IMR-90 (cell line): Measurements from ENCODE around the gene OPCML. TPM values are rescaled to one million over a fixed set of nuclear protein-coding genes. Genes with fewer than 3 reads are reported as not detected.

Source experiments
- ATAC-seq: fragments of 200-7000 bp; cut with Tn5 transposase; 2 replicates; pipeline ENCODE4 v1.9.1; 2020; ENCODE audit warnings: low read depth, mild to moderate bottlenecking, moderate library complexity
- BruUV-seq: library from RNA; stranded (reverse); fragments of 400-500 nt; replicated peaks from 2 replicates; lab custom pipeline; 2021; lab: Mats Ljungman, UMichigan
- CTCF ChIA-PET: fragments of 300-600 bp; formaldehyde crosslinking; extraction: SDS; loops from one replicate; lab custom pipeline; 2021; ENCODE audit warnings: antibody characterized with exemption; lab: Yijun Ruan, JAX
- POLR2A ChIA-PET: fragments of 300-600 bp; sonication (Branson Sonifier 250); formaldehyde crosslinking; loops from one replicate; lab custom pipeline; 2022; ENCODE audit warnings: antibody characterized with exemption; ENCODE audit not compliant: unreplicated experiment; lab: Charles Lee
- DNase-seq: peaks from one replicate; pipeline ENCODE4 v3.0.0; 2013
- H2AFZ ChIP-seq: replicated peaks from 2 replicates; pipeline ENCODE3; 2013; ENCODE audit warnings: low read length, mild to moderate bottlenecking; ENCODE audit not compliant: poor library complexity
- H2AK5ac ChIP-seq: 2 replicates; pipeline ENCODE4 v1.6.1; 2013; ENCODE audit warnings: low read depth, low read length, inconsistent platforms
- H2AK9ac ChIP-seq: replicated peaks from 2 replicates; pipeline ENCODE3; 2013; ENCODE audit warnings: mild to moderate bottlenecking, low read depth, low read length, moderate library complexity; ENCODE audit not compliant: poor library complexity
- H2BK120ac ChIP-seq: 2 replicates; pipeline ENCODE4 v1.6.1; 2013; ENCODE audit warnings: low read depth, low read length, inconsistent platforms
- H2BK15ac ChIP-seq: 3 replicates; pipeline ENCODE4 v1.6.1; 2013; ENCODE audit warnings: low read depth, low read length, inconsistent platforms
- H2BK20ac ChIP-seq: 2 replicates; pipeline ENCODE4 v1.6.1; 2013; ENCODE audit warnings: low read depth, mild to moderate bottlenecking, inconsistent platforms, low read length, moderate library complexity
- H2BK5ac ChIP-seq: 2 replicates; pipeline ENCODE4 v1.6.1; 2013; ENCODE audit warnings: mild to moderate bottlenecking, low read depth, low read length, inconsistent platforms; ENCODE audit not compliant: poor library complexity, severe bottlenecking
- H3K14ac ChIP-seq: replicated peaks from 2 replicates; pipeline ENCODE4 v1.6.1; 2013; ENCODE audit warnings: low read depth, low read length, inconsistent platforms
- H3K18ac ChIP-seq: 2 replicates; pipeline ENCODE4 v1.6.1; 2013; ENCODE audit warnings: low read depth, low read length, control low read depth
- H3K23ac ChIP-seq: 2 replicates; pipeline ENCODE4 v1.6.1; 2013; ENCODE audit warnings: low read depth, low read length, inconsistent platforms
- H3K27ac ChIP-seq: 2 replicates; pipeline ENCODE4 v1.5.1; 2013; ENCODE audit warnings: mild to moderate bottlenecking, control low read depth, low read length; ENCODE audit not compliant: insufficient read depth
- H3K27me3 ChIP-seq: 2 replicates; pipeline ENCODE4 v1.6.1; 2013; ENCODE audit warnings: low read length; ENCODE audit not compliant: control insufficient read depth, insufficient read depth
- H3K36me3 ChIP-seq: 2 replicates; pipeline ENCODE4 v1.6.1; 2013; ENCODE audit warnings: low read length, mixed read lengths; ENCODE audit not compliant: control insufficient read depth, insufficient read depth
- H3K4ac ChIP-seq: 2 replicates; pipeline ENCODE4 v1.6.1; 2013; ENCODE audit warnings: low read depth, low read length, inconsistent platforms
- H3K4me1 ChIP-seq: 2 replicates; pipeline ENCODE4 v1.6.1; 2013; ENCODE audit warnings: low read length, mixed read lengths; ENCODE audit not compliant: control insufficient read depth, insufficient read depth
- H3K4me2 ChIP-seq: 2 replicates; pipeline ENCODE4 v1.6.1; 2013; ENCODE audit warnings: low read depth, mild to moderate bottlenecking, control low read depth, low read length, moderate library complexity
- H3K4me3 ChIP-seq: 2 replicates; pipeline ENCODE4 v1.5.1; 2013; ENCODE audit warnings: low read depth, mild to moderate bottlenecking, control low read depth, low read length, moderate library complexity; ENCODE audit not compliant: insufficient read depth
- H3K56ac ChIP-seq: 2 replicates; pipeline ENCODE4 v1.6.1; 2013; ENCODE audit warnings: low read length, inconsistent platforms; ENCODE audit not compliant: insufficient read depth; ENCODE audit errors: extremely low read depth
- H3K79me1 ChIP-seq, 2 experiments: 2 replicates each; pipeline ENCODE4 v1.6.1; 2013; ENCODE audit warnings: low read length in 2 of 2, inconsistent platforms in 1 of 2, low read depth in 1 of 2
- H3K9ac ChIP-seq: 2 replicates; pipeline ENCODE4 v1.6.1; 2013; ENCODE audit warnings: low read depth, low read length, control low read depth
- H3K9me1 ChIP-seq: 2 replicates; pipeline ENCODE4 v1.6.1; 2013; ENCODE audit warnings: low read length, inconsistent platforms; ENCODE audit not compliant: insufficient read depth
- H3K9me3 ChIP-seq: 2 replicates; pipeline ENCODE4 v1.6.1; 2013; ENCODE audit warnings: low read length; ENCODE audit not compliant: control insufficient read depth, insufficient read depth
- H4K20me1 ChIP-seq: 2 replicates; pipeline ENCODE4 v1.6.1; 2013; ENCODE audit warnings: low read length, inconsistent platforms; ENCODE audit not compliant: insufficient read depth
- H4K5ac ChIP-seq: 2 replicates; pipeline ENCODE4 v1.6.1; 2013; ENCODE audit warnings: mild to moderate bottlenecking, low read depth, low read length, control low read depth
- H4K8ac ChIP-seq, 2 experiments: 2 replicates each; pipeline ENCODE4 v1.6.1; 2013; ENCODE audit warnings: low read depth in 2 of 2, low read length in 2 of 2, control low read depth in 1 of 2, inconsistent platforms in 1 of 2
- H4K91ac ChIP-seq: 2 replicates; pipeline ENCODE4 v1.6.1; 2013; ENCODE audit warnings: low read depth, low read length, inconsistent platforms; ENCODE audit not compliant: insufficient read depth
- ELK1 ChIP-seq: fragments of 150-350 bp; IDR thresholded peaks from 2 replicates; pipeline ENCODE4 v1.6.1; 2016; ENCODE audit warnings: low read depth, mild to moderate bottlenecking, low read length, moderate library complexity, borderline replicate concordance
- RAD21 ChIP-seq: IDR thresholded peaks from 2 replicates; pipeline ENCODE4 v1.6.1; 2012; ENCODE audit warnings: low read length, improper control_type of control experiment
- RFX5 ChIP-seq: IDR thresholded peaks from 2 replicates; pipeline ENCODE4 v1.8.0; 2012; ENCODE audit warnings: low read depth, mild to moderate bottlenecking, low read length, moderate library complexity
- WGBS, 2 experiments: methylation state at CpG; one replicate each; pipeline versions ENCODE4 v1.1.5 to v1.1.7; 2013; ENCODE audit warnings: missing lambda C conversion rate in 2 of 2; ENCODE audit not compliant: insufficient read length in 1 of 2; ENCODE audit errors: extremely low coverage in 2 of 2; 5-methylcytosine and 5-hydroxymethylcytosine counted together
- dilution Hi-C: fragments of 300-500 bp; cut with HindIII; formaldehyde crosslinking; loops from one replicate; pipeline ENCODE4 v1.14.3; 2018; ENCODE audit warnings: low sequenced_read_pairs; ENCODE audit not compliant: unreplicated experiment
- in situ Hi-C: fragments of 300-500 bp; cut with MboI; formaldehyde crosslinking; loops from 3 replicates; pipeline ENCODE4 v1.14.3; 2019; ENCODE audit warnings: low sequenced_read_pairs, inconsistent platforms, mixed read lengths
- intact Hi-C: fragments of 100-400 bp; cut with micrococcal nuclease; formaldehyde crosslinking; loops from 2 replicates; pipeline ENCODE4 v1.10.0; 2022
- polyA plus RNA-seq, 3 experiments: library from polyadenylated mRNA; depleted of rRNA; stranded (reverse); fragments of >200 nt; gene quantifications; 2 replicates each; pipeline ENCODE4 v1.2.3, GENCODE V29; 2012; ENCODE audit warnings: low replicate concordance in 1 of 3
- total RNA-seq: library from RNA; depleted of rRNA; stranded (reverse); fragments of >200 nt; gene quantifications from 2 replicates; pipeline ENCODE4 v1.2.3, GENCODE V29; 2012

The OPCML gene
- total and polyA plus RNA-seq, 2 of the 4 experiments (the other 2 are of a cell fraction), result under 0.01 to 2.6 TPM

- no peak for ATAC-seq
- H3K23ac ChIP-seq, result no peak overlapping the region
- no peak for DNase-seq
- WGBS, 2 experiments, result 0% methylated on average over 2 of the region's 24 CpGs; no CpG with 5 or more reads in 1 of the 2 experiments
- no peak overlapping the region for H4K8ac ChIP-seq
- H2BK15ac ChIP-seq, result no peak overlapping the region
- H3K4me2 ChIP-seq, result no peak overlapping the region
- H2BK120ac ChIP-seq, result no peak overlapping the region
- no peaks in the 10 kb centered on the region for H3K4me1 ChIP-seq
- H3K79me1 ChIP-seq, result no peaks in the 10 kb centered on the region
- dilution Hi-C loops, result no loop called here
- H3K27me3 ChIP-seq, result no peaks in the 10 kb centered on the region
- no peaks in the 10 kb centered on the region for H3K9me1 ChIP-seq
- CTCF ChIA-PET, result no interaction called here
- no peak overlapping the region for H3K18ac ChIP-seq
- BruUV-seq, result no TSS peak
- no peak overlapping the region for H3K4me3 ChIP-seq
- no peak overlapping the region for H2AK5ac ChIP-seq
- no peak overlapping the region for H2BK5ac ChIP-seq
- H2AK9ac ChIP-seq, result no peak overlapping the region
- intact Hi-C loops, result no loop called here
- H3K9ac ChIP-seq, result no peak overlapping the region
- H3K9me3 ChIP-seq, result peaks cover 45% of the 10 kb centered on the region
- no peak overlapping the region for H4K5ac ChIP-seq
- H3K56ac ChIP-seq, result no peak overlapping the region
- H3K27ac ChIP-seq, result no peak overlapping the region
- TF ChIP-seq RAD21, result no peak
- TF ChIP-seq ELK1, result no peak
- no peak for TF ChIP-seq RFX5
- no peak overlapping the region for H4K91ac ChIP-seq
- H2BK20ac ChIP-seq, result no peak overlapping the region
- no peak overlapping the region for H3K4ac ChIP-seq
- in situ Hi-C loops, result no loop called here
- H4K20me1 ChIP-seq, result no peaks in the 10 kb centered on the region
- H3K14ac ChIP-seq, result no peak overlapping the region
- no peaks in the 10 kb centered on the region for H3K36me3 ChIP-seq
- no peak overlapping the region for H2AFZ ChIP-seq
- POLR2A ChIA-PET, result no interaction called here
Measured at GRCh38 chr11:133501643-133502539, 30.4 kb downstream of the OPCML start.
